Body of pancreas (tissue), 4 donors: ENCODE measurements around the gene GALNT17. TPM values are rescaled to one million over a fixed set of nuclear protein-coding genes. Genes with fewer than 3 reads are reported as not detected.

ENCODE experiments used
- ATAC-seq: fragments of 150-250 bp; one replicate; pipeline ENCODE4 v1.9.1; 2016
- DNase-seq, 4 donors: peaks; one replicate each; pipeline ENCODE4 v3.0.0-alpha.2; 2019
- H3K27ac ChIP-seq, 4 donors: fragments of 200-600 bp; sonication (generic); 1 replicate in 3 of 4; 2 replicates in 1 of 4; pipeline versions ENCODE4 v1.5.1 to v1.6.1; 2016 to 2019; ENCODE audit warnings: mild to moderate bottlenecking in 1 of 4, mixed read lengths in 1 of 4, moderate library complexity in 1 of 4
- H3K27me3 ChIP-seq, 2 donors: fragments of 200-600 bp; sonication (generic); one replicate each; pipeline ENCODE4 v1.6.0; 2016; ENCODE audit warnings: mild to moderate bottlenecking in 1 of 2
- H3K36me3 ChIP-seq, 2 donors: fragments of 200-600 bp; sonication (generic); replicated peaks in 1 of 2; 2 replicates each; pipeline ENCODE4 v1.5.1; 2016; ENCODE audit warnings: low read depth in 2 of 2; ENCODE audit not compliant: insufficient read depth in 1 of 2
- H3K4me1 ChIP-seq: fragments of 200-600 bp; sonication (generic); one replicate; pipeline ENCODE4 v1.6.0; 2016
- H3K4me3 ChIP-seq, 2 donors: fragments of 200-600 bp; sonication (generic); 1 replicate in 1 of 2; 2 replicates in 1 of 2; pipeline ENCODE4 v1.5.1; 2016 to 2019
- H3K9me3 ChIP-seq, 3 donors: fragments of 200-600 bp; sonication (generic); 1 replicate in 2 of 3; 2 replicates in 1 of 3; pipeline ENCODE4 v1.5.1; 2016
- CTCF ChIP-seq, 7 experiments: fragments of 450-650 bp in 4 of 7; fragments of 200-600 bp in 3 of 7; sonication (generic) in 3 of 7; IDR thresholded peaks; one replicate each; pipeline ENCODE4 v1.5.1; 2016 to 2019; ENCODE audit warnings: antibody characterized with exemption in 7 of 7
- POLR2A ChIP-seq, 3 donors: fragments of 450-650 bp; IDR thresholded peaks; one replicate each; pipeline ENCODE4 v1.6.1; 2016; ENCODE audit warnings: antibody characterized with exemption in 3 of 3, mild to moderate bottlenecking in 2 of 3
- WGBS, 2 donors: methylation state at CpG; one replicate each; pipeline ENCODE4 v1.1.5; 2017; 5-methylcytosine and 5-hydroxymethylcytosine counted together
- intact Hi-C: fragments of 100-400 bp; cut with DNase I; formaldehyde crosslinking; loops from one replicate; pipeline ENCODE4 v1.15.1; 2023
- total RNA-seq, 2 donors: library from RNA; depleted of rRNA; stranded (reverse); fragments of >200 nt; gene quantifications; one replicate each; pipeline ENCODE4 v1.1.0, GENCODE V29; 2016

The GALNT17 gene
- total RNA-seq, 2 donors from 2014 or later: 6.5 to 27.4 TPM

DNA sequence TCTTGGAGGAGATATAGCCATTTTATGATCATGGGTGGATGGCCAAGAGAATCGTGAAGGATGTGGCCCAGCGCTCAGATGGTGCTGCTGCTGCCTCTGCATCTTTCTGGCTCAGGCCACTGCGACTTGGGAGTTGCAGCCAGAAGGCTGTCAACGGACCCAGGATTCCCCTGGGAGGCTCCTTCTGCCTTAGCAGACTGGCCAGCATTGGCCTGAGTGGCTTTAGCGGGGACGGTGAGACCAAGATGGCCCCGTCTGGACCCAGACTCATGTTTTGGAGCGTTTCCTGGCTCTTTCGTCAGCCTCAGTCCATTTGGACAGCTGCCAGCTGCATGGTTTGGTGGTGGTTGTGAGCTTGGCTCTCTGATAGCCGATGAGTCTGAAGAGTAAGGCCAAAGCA is 97.2 kb downstream of the GALNT17 start:
- DNase-seq (no peak), ATAC-seq (no peak)
- no peak overlapping the region for H3K27ac ChIP-seq
- intact Hi-C loops: no loop called here
- no peak overlapping the region for H3K4me3 ChIP-seq
- no peaks in the 10 kb centered on the region for H3K27me3 ChIP-seq
- TF ChIP-seq CTCF (IDR thresholded peaks at IDR 0.05): no peak
- no peak for TF ChIP-seq POLR2A (IDR thresholded peaks at IDR 0.05)
- peaks cover 6% of the 10 kb centered on the region for H3K4me1 ChIP-seq
- WGBS, 2 donors: 89 to 90% methylated on average over 10 of the region's 10 CpGs
- H3K36me3 ChIP-seq: no peaks in the 10 kb centered on the region
- H3K9me3 ChIP-seq: no peaks in the 10 kb centered on the region

GRCh38 chr7:71229699-71230098 is 97.8 kb downstream of the GALNT17 start:
- Histone ChIP-seq H3K36me3 (no peaks in the 10 kb centered on the region), H3K4me1 (peaks cover 6% of the 10 kb centered on the region), H3K27me3 (no peaks in the 10 kb centered on the region), H3K4me3 (no peak overlapping the region), H3K9me3 (no peaks in the 10 kb centered on the region), H3K27ac (no peak overlapping the region)
- peak in 1 of 4 donors; percentile 36 for DNase-seq
- no peak for TF ChIP-seq POLR2A (IDR thresholded peaks at IDR 0.05)
- no peak for TF ChIP-seq CTCF (IDR thresholded peaks at IDR 0.05)
- 72 to 73% methylated on average over 3 to 6 of the region's 6 CpGs for WGBS, 2 donors
- no peak for ATAC-seq
- intact Hi-C loops: no loop called here

- H3K4me1 ChIP-seq: peaks cover 27% of the 10 kb centered on the region
- intact Hi-C loops: no loop called here
- H3K27me3 ChIP-seq: no peaks in the 10 kb centered on the region
- no peak overlapping the region for H3K4me3 ChIP-seq
- no peak for ATAC-seq
- H3K27ac ChIP-seq: no peak overlapping the region
- H3K36me3 ChIP-seq: no peaks in the 10 kb centered on the region
- TF ChIP-seq POLR2A (IDR thresholded peaks at IDR 0.05) (no peak), CTCF (IDR thresholded peaks at IDR 0.05) (no peak)
- no peaks in the 10 kb centered on the region for H3K9me3 ChIP-seq
- 89% methylated on average over 10 of the region's 10 CpGs for WGBS, 2 donors
- no peak for DNase-seq
Measured at GRCh38 chr7:71235253-71235652, 103.3 kb downstream of the GALNT17 start.

GRCh38 chr7:71236230-71237105 is 104.5 kb downstream of the GALNT17 start:
- Histone ChIP-seq H3K27ac (peak overlapping the region in 3 of 4 donors; percentile 4 to 28 (median 22)), H3K4me1 (peaks cover 27% of the 10 kb centered on the region), H3K27me3 (no peaks in the 10 kb centered on the region), H3K9me3 (no peaks in the 10 kb centered on the region), H3K36me3 (no peaks in the 10 kb centered on the region), H3K4me3 (no peak overlapping the region)
- DNase-seq (peak in 2 of 4 donors; percentile 13 to 32), ATAC-seq (no peak)
- TF ChIP-seq POLR2A (IDR thresholded peaks at IDR 0.05): no peak
- no peak for TF ChIP-seq CTCF (IDR thresholded peaks at IDR 0.05)
- intact Hi-C loops: no loop called here
- WGBS, 2 donors: 17 to 31% methylated on average over 16 of the region's 16 CpGs

- intact Hi-C loops: no loop called here
- no peaks in the 10 kb centered on the region for H3K27me3 ChIP-seq
- DNase-seq: peak in 3 of 4 donors; percentile 11 to 46 (median 15)
- no peaks in the 10 kb centered on the region for H3K36me3 ChIP-seq
- peak in 2 of 7 experiments; percentile 5 to 30 for TF ChIP-seq CTCF (IDR thresholded peaks at IDR 0.05)
- no peak for TF ChIP-seq POLR2A (IDR thresholded peaks at IDR 0.05)
- WGBS, 2 donors: 31 to 47% methylated on average over 2 of the region's 2 CpGs
- no peaks in the 10 kb centered on the region for H3K9me3 ChIP-seq
- no peak for ATAC-seq
- no peak overlapping the region for H3K4me3 ChIP-seq
- H3K27ac ChIP-seq: no peak overlapping the region
- H3K4me1 ChIP-seq: peaks cover 27% of the 10 kb centered on the region
Measured at GRCh38 chr7:71237945-71238344, 106.0 kb downstream of the GALNT17 start.
